Activated naive CD4-positive, alpha-beta T cell treated with anti-CD3 and anti-CD28 coated beads, Interleukin-2, amount 10 ng/mL, durations not matched to agents 7 days and 5 days (primary cell): ENCODE results near the gene RGMB.

Experiments used
- CTCF ChIA-PET: fragments of 350-600 bp; sonication (Branson Sonifier 250); formaldehyde crosslinking; loops from one replicate; lab custom pipeline; 2021; ENCODE audit warnings: antibody characterized with exemption; lab: Charles Lee
- DNase-seq: peaks from one replicate; pipeline ENCODE4 v3.0.0-alpha.2; 2020
- H3K27ac Mint-ChIP-seq: one replicate; pipeline ENCODE4 v1.8.0; 2021; ENCODE audit warnings: mild to moderate bottlenecking, moderate library complexity, mixed read lengths
- H3K27me3 Mint-ChIP-seq: one replicate; pipeline ENCODE4 v1.8.0; 2021; ENCODE audit warnings: mild to moderate bottlenecking, mixed read lengths
- H3K36me3 Mint-ChIP-seq: one replicate; pipeline ENCODE4 v1.8.0; 2021; ENCODE audit warnings: mixed read lengths
- H3K4me1 Mint-ChIP-seq: one replicate; pipeline ENCODE4 v1.8.0; 2021; ENCODE audit warnings: mixed read lengths
- H3K4me3 Mint-ChIP-seq: one replicate; pipeline ENCODE4 v1.8.0; 2021; ENCODE audit warnings: mild to moderate bottlenecking, moderate library complexity, mixed read lengths
- H3K9me3 Mint-ChIP-seq: one replicate; pipeline ENCODE4 v1.8.0; 2021; ENCODE audit warnings: mixed read lengths

The RGMB gene

GRCh38 chr5:98843481-98843880, 70.0 kb downstream of the RGMB start:
- H3K27ac Mint-ChIP-seq, result no peak overlapping the region

GRCh38 chr5:98844865-98845264, 71.4 kb downstream of the RGMB start:
- Mint-ChIP-seq H3K9me3 (peaks cover 2% of the 10 kb centered on the region), H3K36me3 (peaks cover 2% of the 10 kb centered on the region), H3K27ac (no peak overlapping the region), H3K4me3 (no peak overlapping the region), H3K4me1 (peaks cover under 1% of the 10 kb centered on the region), H3K27me3 (no peaks in the 10 kb centered on the region)
- no peak for DNase-seq
- CTCF ChIA-PET, result no interaction called here

More at GRCh38 chr5:98843481-98843880, 70.0 kb downstream of the RGMB start:
- Mint-ChIP-seq H3K36me3 (peaks cover 2% of the 10 kb centered on the region), H3K9me3 (peaks cover 2% of the 10 kb centered on the region), H3K27me3 (no peaks in the 10 kb centered on the region), H3K4me3 (no peak overlapping the region), H3K4me1 (peaks cover 3% of the 10 kb centered on the region)
- CTCF ChIA-PET, result no interaction called here
- no peak for DNase-seq

GRCh38 chr5:98845878-98846277, 72.4 kb downstream of the RGMB start:
- peaks cover 2% of the 10 kb centered on the region for H3K36me3 Mint-ChIP-seq

More at GRCh38 chr5:98845878-98846277, 72.4 kb downstream of the RGMB start:
- no peak overlapping the region for H3K4me3 Mint-ChIP-seq
- H3K9me3 Mint-ChIP-seq, result peaks cover 2% of the 10 kb centered on the region
- no peak for DNase-seq
- no peaks in the 10 kb centered on the region for H3K4me1 Mint-ChIP-seq
- CTCF ChIA-PET, result no interaction called here
- H3K27ac Mint-ChIP-seq, result no peak overlapping the region
- no peaks in the 10 kb centered on the region for H3K27me3 Mint-ChIP-seq
